K562 (cell line): ENCODE data around the gene METAP1D. TPM values are rescaled to one million over a fixed set of nuclear protein-coding genes. Genes with fewer than 3 reads are reported as not detected.
A peak's percentile ranks its signal among the peaks of the same experiment; 100 is the strongest.

Experiments used
- ADNP ChIP-seq: fragments of 200-800 bp; sonication (Bioruptor generic); IDR thresholded peaks from 2 replicates; pipeline ENCODE4 v1.6.1; 2016; ENCODE audit warnings: missing genetic modification characterization, missing compliant biosample characterization
- CBFA2T3 ChIP-seq: fragments of 450-650 bp; IDR thresholded peaks from 2 replicates; pipeline ENCODE4 v1.6.1; 2017
- DPF2 ChIP-seq: fragments of 450-650 bp; IDR thresholded peaks from 2 replicates; pipeline ENCODE4 v1.6.1; 2016
- EP300 ChIP-seq: IDR thresholded peaks from 2 replicates; pipeline ENCODE4 v1.6.1; 2012; ENCODE audit warnings: low read length, improper control_type of control experiment
- GATA2 ChIP-seq: sonication (generic); formaldehyde crosslinking; IDR thresholded peaks from 2 replicates; pipeline ENCODE4 v1.4.0; 2020; ENCODE audit warnings: mild to moderate bottlenecking, missing genetic modification reagents
- HIVEP1 ChIP-seq: fragments of 250-450 bp; sonication (Bioruptor Pico); IDR thresholded peaks from 2 replicates; pipeline ENCODE4 v1.4.0; 2020; ENCODE audit warnings: mild to moderate bottlenecking
- KLF10 ChIP-seq: fragments of 250-450 bp; sonication (Bioruptor Pico); IDR thresholded peaks from 2 replicates; pipeline ENCODE4 v1.6.1; 2021; ENCODE audit warnings: matching md5 sums
- NFIC ChIP-seq: fragments of 450-650 bp; IDR thresholded peaks from 2 replicates; pipeline ENCODE4 v1.6.1; 2017; ENCODE audit warnings: mild to moderate bottlenecking, inconsistent platforms
- SMAD3 ChIP-seq: fragments of 450-650 bp; formaldehyde crosslinking; conservative IDR thresholded peaks from 2 replicates; pipeline ENCODE4 v1.4.0; 2020; ENCODE audit warnings: mild to moderate bottlenecking
- SMARCE1 ChIP-seq: fragments of 450-650 bp; IDR thresholded peaks from 2 replicates; pipeline ENCODE4 v1.7.1; 2016; ENCODE audit warnings: mild to moderate bottlenecking
- STAT5A ChIP-seq: IDR thresholded peaks from 2 replicates; pipeline ENCODE4 v1.6.1; 2012; ENCODE audit warnings: low read length, inconsistent platforms, borderline replicate concordance
- TAL1 ChIP-seq: fragments of 450-650 bp; IDR thresholded peaks from 2 replicates; pipeline ENCODE4 v1.6.1; 2016; ENCODE audit warnings: mild to moderate bottlenecking
- TCF3 ChIP-seq: sonication (generic); formaldehyde crosslinking; IDR thresholded peaks from 2 replicates; pipeline ENCODE4 v1.4.0; 2020; ENCODE audit warnings: mild to moderate bottlenecking, missing genetic modification reagents
- TCF7 ChIP-seq: sonication (generic); IDR thresholded peaks from 2 replicates; pipeline ENCODE4 v1.6.1; 2016; ENCODE audit warnings: antibody characterized with exemption, borderline replicate concordance
- THAP12 ChIP-seq: fragments of 250-450 bp; sonication (Bioruptor Pico); IDR thresholded peaks from 2 replicates; pipeline ENCODE4 v1.9.0; 2021; ENCODE audit warnings: mild to moderate bottlenecking, inconsistent platforms
- ZNF175 ChIP-seq: fragments of 200-800 bp; sonication (Bioruptor generic); IDR thresholded peaks from 2 replicates; pipeline ENCODE4 v1.6.1; 2016; ENCODE audit warnings: low read depth, mild to moderate bottlenecking, missing genetic modification characterization, missing compliant biosample characterization
- polyA plus RNA-seq, 8 experiments: library from polyadenylated mRNA; depleted of rRNA in 4 of 8; stranded (reverse) in 5 of 8; unstranded in 3 of 8; fragments of >200 nt; fragmentation: Nextera tagmentation in 2 of 8; fragmentation: Illumina TruSeq in 1 of 8; extraction: Ambion mirVana in 2 of 8; extraction: Trizol in 1 of 8; gene quantifications; 2 replicates each; pipeline versions ENCODE4 v1.2.1 to v1.2.3, GENCODE V29; 2011 to 2014; ENCODE audit warnings: inconsistent platforms in 1 of 8, missing spikeins in 1 of 8
- total RNA-seq, 7 experiments: library from RNA; depleted of rRNA in 6 of 7; stranded (reverse); fragments of >200 nt in 6 of 7; fragmentation: Illumina TruSeq in 2 of 7; extraction: Trizol in 2 of 7; gene quantifications; 2 replicates each; pipeline versions ENCODE4 v1.2.1 to v1.2.3, GENCODE V29; 2011 to 2021; ENCODE audit warnings: low replicate concordance in 1 of 7
- TF ChIP-seq, protein P1 (sequence below): fragments of 450-650 bp; IDR thresholded peaks from one replicate; pipeline ENCODE4 v1.6.1; 2018; ENCODE audit warnings: mild to moderate bottlenecking, moderate library complexity; ENCODE audit not compliant: partially characterized antibody
- TF ChIP-seq, protein P2 (sequence below): fragments of 200-800 bp; sonication (Bioruptor generic); IDR thresholded peaks from 2 replicates; pipeline ENCODE4 v1.6.1; 2016; ENCODE audit warnings: missing genetic modification characterization, missing compliant biosample characterization
- TF ChIP-seq, protein P3 (sequence below): sonication (generic); formaldehyde crosslinking; IDR thresholded peaks from 2 replicates; pipeline ENCODE4 v1.8.1; 2023; ENCODE audit warnings: mild to moderate bottlenecking, missing genetic modification reagents

METAP1D gene
- total and polyA plus RNA-seq, 9 of the 15 experiments (the other 6 are each of a cell fraction or from before 2014, with no cell fraction given): 8.0 to 23.4 (median 15.7) TPM

DNA sequence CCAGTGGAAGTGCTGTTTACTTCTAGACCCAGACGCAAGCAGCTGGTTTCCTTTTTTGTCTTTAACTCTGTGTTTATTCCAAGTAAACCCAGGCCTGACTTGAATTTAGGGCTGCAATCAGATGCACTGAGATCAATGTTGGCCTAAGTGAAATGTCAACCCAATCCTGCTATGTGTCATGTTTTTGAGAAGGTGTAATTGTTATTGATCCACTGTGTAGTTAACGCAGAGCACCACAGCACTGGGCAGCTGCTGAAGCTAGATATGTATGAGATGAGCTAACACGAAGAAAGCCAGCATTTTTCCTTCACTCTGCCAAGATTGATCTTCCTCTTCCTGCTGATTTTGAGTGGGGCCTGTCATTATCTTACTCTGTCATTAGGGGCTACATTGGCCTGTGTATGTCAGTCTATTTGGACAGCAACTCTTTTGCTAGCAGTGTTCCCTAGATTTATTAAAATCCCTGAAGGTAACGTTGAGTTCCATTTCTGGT lies 66.7 kb downstream of the METAP1D start (continued):
- TF ChIP-seq, protein P1, sequence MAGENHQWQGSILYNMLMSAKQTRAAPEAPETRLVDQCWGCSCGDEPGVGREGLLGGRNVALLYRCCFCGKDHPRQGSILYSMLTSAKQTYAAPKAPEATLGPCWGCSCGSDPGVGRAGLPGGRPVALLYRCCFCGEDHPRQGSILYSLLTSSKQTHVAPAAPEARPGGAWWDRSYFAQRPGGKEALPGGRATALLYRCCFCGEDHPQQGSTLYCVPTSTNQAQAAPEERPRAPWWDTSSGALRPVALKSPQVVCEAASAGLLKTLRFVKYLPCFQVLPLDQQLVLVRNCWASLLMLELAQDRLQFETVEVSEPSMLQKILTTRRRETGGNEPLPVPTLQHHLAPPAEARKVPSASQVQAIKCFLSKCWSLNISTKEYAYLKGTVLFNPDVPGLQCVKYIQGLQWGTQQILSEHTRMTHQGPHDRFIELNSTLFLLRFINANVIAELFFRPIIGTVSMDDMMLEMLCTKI: no peak
- TF ChIP-seq ZNF175 (CRISPR knock-in tag): 0 out of 2 replicates have a peak, but pooled peaks have one; percentile 80
- no peak for TF ChIP-seq THAP12
- no peak for TF ChIP-seq HIVEP1 (CRISPR knock-in tag)
- TF ChIP-seq DPF2: peak; percentile 73
- TF ChIP-seq, protein P2, sequence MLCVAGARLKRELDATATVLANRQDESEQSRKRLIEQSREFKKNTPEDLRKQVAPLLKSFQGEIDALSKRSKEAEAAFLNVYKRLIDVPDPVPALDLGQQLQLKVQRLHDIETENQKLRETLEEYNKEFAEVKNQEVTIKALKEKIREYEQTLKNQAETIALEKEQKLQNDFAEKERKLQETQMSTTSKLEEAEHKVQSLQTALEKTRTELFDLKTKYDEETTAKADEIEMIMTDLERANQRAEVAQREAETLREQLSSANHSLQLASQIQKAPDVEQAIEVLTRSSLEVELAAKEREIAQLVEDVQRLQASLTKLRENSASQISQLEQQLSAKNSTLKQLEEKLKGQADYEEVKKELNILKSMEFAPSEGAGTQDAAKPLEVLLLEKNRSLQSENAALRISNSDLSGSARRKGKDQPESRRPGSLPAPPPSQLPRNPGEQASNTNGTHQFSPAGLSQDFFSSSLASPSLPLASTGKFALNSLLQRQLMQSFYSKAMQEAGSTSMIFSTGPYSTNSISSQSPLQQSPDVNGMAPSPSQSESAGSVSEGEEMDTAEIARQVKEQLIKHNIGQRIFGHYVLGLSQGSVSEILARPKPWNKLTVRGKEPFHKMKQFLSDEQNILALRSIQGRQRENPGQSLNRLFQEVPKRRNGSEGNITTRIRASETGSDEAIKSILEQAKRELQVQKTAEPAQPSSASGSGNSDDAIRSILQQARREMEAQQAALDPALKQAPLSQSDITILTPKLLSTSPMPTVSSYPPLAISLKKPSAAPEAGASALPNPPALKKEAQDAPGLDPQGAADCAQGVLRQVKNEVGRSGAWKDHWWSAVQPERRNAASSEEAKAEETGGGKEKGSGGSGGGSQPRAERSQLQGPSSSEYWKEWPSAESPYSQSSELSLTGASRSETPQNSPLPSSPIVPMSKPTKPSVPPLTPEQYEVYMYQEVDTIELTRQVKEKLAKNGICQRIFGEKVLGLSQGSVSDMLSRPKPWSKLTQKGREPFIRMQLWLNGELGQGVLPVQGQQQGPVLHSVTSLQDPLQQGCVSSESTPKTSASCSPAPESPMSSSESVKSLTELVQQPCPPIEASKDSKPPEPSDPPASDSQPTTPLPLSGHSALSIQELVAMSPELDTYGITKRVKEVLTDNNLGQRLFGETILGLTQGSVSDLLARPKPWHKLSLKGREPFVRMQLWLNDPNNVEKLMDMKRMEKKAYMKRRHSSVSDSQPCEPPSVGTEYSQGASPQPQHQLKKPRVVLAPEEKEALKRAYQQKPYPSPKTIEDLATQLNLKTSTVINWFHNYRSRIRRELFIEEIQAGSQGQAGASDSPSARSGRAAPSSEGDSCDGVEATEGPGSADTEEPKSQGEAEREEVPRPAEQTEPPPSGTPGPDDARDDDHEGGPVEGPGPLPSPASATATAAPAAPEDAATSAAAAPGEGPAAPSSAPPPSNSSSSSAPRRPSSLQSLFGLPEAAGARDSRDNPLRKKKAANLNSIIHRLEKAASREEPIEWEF: peak; percentile 78; the same call in 1 of the 2 replicates
- no peak for TF ChIP-seq TCF7
- TF ChIP-seq ADNP (tag): no peak
- TF ChIP-seq TCF3 (CRISPR knock-in tag): peak; percentile 87
- TF ChIP-seq, protein P3, sequence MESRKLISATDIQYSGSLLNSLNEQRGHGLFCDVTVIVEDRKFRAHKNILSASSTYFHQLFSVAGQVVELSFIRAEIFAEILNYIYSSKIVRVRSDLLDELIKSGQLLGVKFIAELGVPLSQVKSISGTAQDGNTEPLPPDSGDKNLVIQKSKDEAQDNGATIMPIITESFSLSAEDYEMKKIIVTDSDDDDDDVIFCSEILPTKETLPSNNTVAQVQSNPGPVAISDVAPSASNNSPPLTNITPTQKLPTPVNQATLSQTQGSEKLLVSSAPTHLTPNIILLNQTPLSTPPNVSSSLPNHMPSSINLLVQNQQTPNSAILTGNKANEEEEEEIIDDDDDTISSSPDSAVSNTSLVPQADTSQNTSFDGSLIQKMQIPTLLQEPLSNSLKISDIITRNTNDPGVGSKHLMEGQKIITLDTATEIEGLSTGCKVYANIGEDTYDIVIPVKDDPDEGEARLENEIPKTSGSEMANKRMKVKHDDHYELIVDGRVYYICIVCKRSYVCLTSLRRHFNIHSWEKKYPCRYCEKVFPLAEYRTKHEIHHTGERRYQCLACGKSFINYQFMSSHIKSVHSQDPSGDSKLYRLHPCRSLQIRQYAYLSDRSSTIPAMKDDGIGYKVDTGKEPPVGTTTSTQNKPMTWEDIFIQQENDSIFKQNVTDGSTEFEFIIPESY (CRISPR knock-in tag): no peak
- 0 out of 2 replicates have a peak, but pooled peaks have one; percentile 55 for TF ChIP-seq SMARCE1
- TF ChIP-seq TAL1: peak; percentile 71
- peak; percentile 60 for TF ChIP-seq EP300
- TF ChIP-seq CBFA2T3: peak; percentile 81
- TF ChIP-seq NFIC: peak; percentile 22; the same call in 1 of the 2 replicates
- peak; percentile 12; the same call in 1 of the 2 replicates for TF ChIP-seq GATA2 (CRISPR knock-in tag)
- no peak for TF ChIP-seq SMAD3 (CRISPR knock-in tag)
- TF ChIP-seq STAT5A: peak; percentile 30; the same call in 1 of the 2 replicates
- TF ChIP-seq KLF10 (CRISPR knock-in tag): no peak
